Mesendoderm (in vitro differentiated cells): ENCODE results near the gene MAGEA2B.
"Not testable (repeated sequence)": the region's sequence is repeated elsewhere in the genome, so short reads cannot be mapped to it uniquely, and the experiment has no call there.

ENCODE experiments used
- DNase-seq: peaks from one replicate; pipeline ENCODE4 v3.0.0; 2013
- H2AK5ac ChIP-seq: 2 replicates; pipeline ENCODE4 v1.6.1; 2013; ENCODE audit warnings: low read length, inconsistent platforms
- H2BK120ac ChIP-seq: 2 replicates; pipeline ENCODE4 v1.6.1; 2013; ENCODE audit warnings: low read depth, mild to moderate bottlenecking, low read length, moderate library complexity, mixed read lengths
- H2BK15ac ChIP-seq: replicated peaks from 2 replicates; pipeline ENCODE4 v1.6.1; 2013; ENCODE audit warnings: low read depth, mild to moderate bottlenecking, moderate library complexity
- H2BK5ac ChIP-seq: 2 replicates; pipeline ENCODE4 v1.6.1; 2013; ENCODE audit warnings: low read length, inconsistent platforms
- H3K18ac ChIP-seq: 2 replicates; pipeline ENCODE4 v1.6.1; 2013; ENCODE audit warnings: mild to moderate bottlenecking, low read length, mixed read lengths
- H3K23ac ChIP-seq: one replicate; pipeline ENCODE4 v1.6.1; 2013; ENCODE audit warnings: low read length
- H3K27ac ChIP-seq: 2 replicates; pipeline ENCODE4 v1.5.1; 2013; ENCODE audit warnings: low read depth, mild to moderate bottlenecking, inconsistent platforms, low read length, moderate library complexity
- H3K27me3 ChIP-seq: 2 replicates; pipeline ENCODE4 v1.6.1; 2013; ENCODE audit warnings: low read length, control low read depth, mild to moderate bottlenecking, inconsistent platforms; ENCODE audit not compliant: insufficient read depth, poor library complexity
- H3K36me3 ChIP-seq: 2 replicates; pipeline ENCODE4 v1.6.1; 2013; ENCODE audit warnings: low read length, inconsistent platforms; ENCODE audit not compliant: control insufficient read depth, insufficient read depth
- H3K4ac ChIP-seq: one replicate; pipeline ENCODE4 v1.6.1; 2013; ENCODE audit warnings: low read depth, mild to moderate bottlenecking, low read length, moderate library complexity
- H3K4me1 ChIP-seq: 2 replicates; pipeline ENCODE4 v1.6.1; 2013; ENCODE audit warnings: low read depth, low read length, inconsistent platforms; ENCODE audit not compliant: control insufficient read depth
- H3K4me2 ChIP-seq: 2 replicates; pipeline ENCODE4 v1.6.1; 2013; ENCODE audit warnings: low read length
- H3K4me3 ChIP-seq: 2 replicates; pipeline ENCODE4 v1.5.1; 2013; ENCODE audit warnings: mild to moderate bottlenecking, low read length
- H3K56ac ChIP-seq: one replicate; pipeline ENCODE4 v1.6.1; 2013; ENCODE audit warnings: low read length
- H3K79me1 ChIP-seq: 2 replicates; pipeline ENCODE4 v1.6.1; 2013; ENCODE audit warnings: low read length, inconsistent platforms
- H3K79me2 ChIP-seq: 2 replicates; pipeline ENCODE4 v1.6.1; 2013; ENCODE audit warnings: mild to moderate bottlenecking, low read length; ENCODE audit not compliant: control insufficient read depth, insufficient read depth
- H3K9ac ChIP-seq: 2 replicates; pipeline ENCODE4 v1.6.1; 2013; ENCODE audit warnings: low read length, inconsistent platforms
- H4K5ac ChIP-seq: one replicate; pipeline ENCODE4 v1.6.1; 2013; ENCODE audit warnings: low read length
- H4K8ac ChIP-seq: one replicate; pipeline ENCODE4 v1.6.1; 2013; ENCODE audit warnings: low read depth, mild to moderate bottlenecking, control low read depth, low read length, moderate library complexity
- WGBS: extraction: QIAGEN DNeasy Blood & Tissue Kit; methylation state at CpG from one replicate; pipeline ENCODE4 v1.1.7; 2013; ENCODE audit warnings: low lambda C conversion rate, missing lambda C conversion rate; ENCODE audit not compliant: insufficient coverage; ENCODE audit errors: extremely low coverage; 5-methylcytosine and 5-hydroxymethylcytosine counted together

Gene MAGEA2B

DNA sequence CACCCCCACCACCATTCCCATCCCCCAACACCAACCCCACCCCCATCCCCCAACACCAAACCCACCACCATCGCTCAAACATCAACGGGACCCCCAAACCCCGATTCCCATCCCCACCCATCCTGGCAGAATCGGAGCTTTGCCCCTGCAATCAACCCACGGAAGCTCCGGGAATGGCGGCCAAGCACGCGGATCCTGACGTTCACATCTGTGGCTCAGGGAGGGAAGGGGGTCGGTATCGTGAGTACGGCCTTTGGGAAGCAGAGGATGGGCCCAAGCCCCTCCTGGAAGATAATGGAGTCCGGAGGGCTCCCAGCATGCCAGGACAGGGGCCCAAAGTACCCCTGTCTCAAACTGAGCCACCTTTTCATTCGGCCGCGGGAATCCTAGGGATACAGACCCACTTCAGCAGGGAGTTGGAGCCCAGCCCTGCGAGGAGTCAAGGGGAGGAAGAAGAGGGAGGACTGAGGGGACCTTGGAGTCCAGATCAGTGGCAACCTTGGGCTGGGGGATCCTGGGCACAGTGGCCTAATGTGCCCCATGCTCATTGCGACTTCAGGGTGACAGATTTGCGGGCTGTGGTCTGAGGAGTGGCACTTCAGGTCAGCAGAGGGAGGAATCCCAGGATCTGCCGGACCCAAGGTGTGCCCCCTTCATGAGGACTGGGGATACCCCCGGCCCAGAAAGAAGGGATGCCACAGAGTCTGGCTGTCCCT, 19.9 kb downstream of the MAGEA2B start:
- not testable (repeated sequence) for H2BK15ac ChIP-seq, H3K27me3 ChIP-seq, H3K18ac ChIP-seq, DNase-seq, H3K36me3 ChIP-seq, H2BK5ac ChIP-seq, H4K8ac ChIP-seq, H3K4me1 ChIP-seq, H3K9ac ChIP-seq, H3K4me2 ChIP-seq, H3K79me2 ChIP-seq, H2AK5ac ChIP-seq, H3K23ac ChIP-seq, H3K56ac ChIP-seq, H3K4me3 ChIP-seq, H4K5ac ChIP-seq, H3K4ac ChIP-seq, H3K79me1 ChIP-seq, H2BK120ac ChIP-seq, H3K27ac ChIP-seq
- no CpG with 5 or more reads among the region's 22 CpGs for WGBS

DNA sequence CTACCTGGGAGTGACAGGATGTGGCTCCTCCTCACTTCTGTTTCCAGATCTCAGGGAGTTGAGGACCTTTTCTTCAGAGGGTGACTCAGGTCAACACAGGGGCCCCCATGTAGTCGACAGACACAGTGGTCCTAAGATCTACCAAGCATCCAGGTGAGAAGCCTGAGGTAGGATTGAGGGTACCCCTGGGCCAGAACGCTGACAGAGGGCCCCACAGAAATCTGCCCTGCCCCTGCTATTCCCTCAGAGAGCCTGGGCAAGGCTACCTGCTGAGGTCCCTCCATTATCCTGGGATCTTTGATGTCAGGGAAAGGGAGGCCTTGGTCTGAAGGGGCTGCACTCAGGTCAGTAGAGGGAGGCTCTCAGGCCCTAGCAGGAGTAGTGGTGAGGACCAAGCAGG, 20.7 kb downstream of the MAGEA2B start:
- no peak overlapping the region for H3K4ac ChIP-seq
- H3K9ac ChIP-seq = no peak overlapping the region
- no CpG with 5 or more reads among the region's 2 CpGs for WGBS
- H3K23ac ChIP-seq = no peak overlapping the region
- no peaks in the 10 kb centered on the region for H3K36me3 ChIP-seq
- no peak overlapping the region for H2BK120ac ChIP-seq
- no peak overlapping the region for H3K27ac ChIP-seq
- H3K4me1 ChIP-seq = no peaks in the 10 kb centered on the region
- H3K4me2 ChIP-seq = no peak overlapping the region
- no peak for DNase-seq
- H3K4me3 ChIP-seq = no peak overlapping the region
- H2BK15ac ChIP-seq = no peak overlapping the region
- H3K27me3 ChIP-seq = no peaks in the 10 kb centered on the region
- H3K79me2 ChIP-seq = no peaks in the 10 kb centered on the region
- no peak overlapping the region for H3K18ac ChIP-seq
- H4K8ac ChIP-seq = no peak overlapping the region
- H3K79me1 ChIP-seq = no peaks in the 10 kb centered on the region
- H2AK5ac ChIP-seq = no peak overlapping the region
- H2BK5ac ChIP-seq = no peak overlapping the region
- no peak overlapping the region for H4K5ac ChIP-seq
- no peak overlapping the region for H3K56ac ChIP-seq

DNA sequence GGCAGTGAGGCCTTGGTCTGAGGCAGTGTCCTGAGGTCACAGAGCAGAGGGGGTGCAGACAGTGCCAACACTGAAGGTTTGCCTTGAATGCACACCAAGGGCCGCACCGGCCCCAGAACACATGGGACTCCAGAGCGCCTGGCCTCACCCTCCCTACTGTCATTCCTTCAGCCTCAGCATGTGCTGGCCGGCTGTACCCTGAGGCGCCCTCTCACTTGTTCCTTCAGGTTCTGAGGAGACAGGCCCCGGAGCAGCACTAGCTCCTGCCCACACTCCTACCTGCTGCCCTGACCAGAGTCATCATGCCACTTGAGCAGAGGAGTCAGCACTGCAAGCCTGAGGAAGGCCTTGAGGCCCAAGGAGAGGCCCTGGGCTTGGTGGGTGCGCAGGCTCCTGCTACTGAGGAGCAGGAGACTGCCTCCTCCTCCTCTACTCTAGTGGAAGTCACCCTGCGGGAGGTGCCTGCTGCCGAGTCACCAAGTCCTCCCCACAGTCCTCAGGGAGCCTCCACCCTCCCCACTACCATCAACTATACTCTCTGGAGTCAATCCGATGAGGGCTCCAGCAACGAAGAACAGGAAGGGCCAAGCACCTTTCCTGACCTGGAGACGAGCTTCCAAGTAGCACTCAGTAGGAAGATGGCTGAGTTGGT, 21.6 kb downstream of the MAGEA2B start:
- Histone ChIP-seq H3K4me1 (no peaks in the 10 kb centered on the region), H3K23ac (no peak overlapping the region), H3K9ac (no peak overlapping the region), H4K8ac (no peak overlapping the region), H3K36me3 (no peaks in the 10 kb centered on the region), H2AK5ac (no peak overlapping the region), H2BK5ac (no peak overlapping the region), H3K18ac (no peak overlapping the region), H3K4ac (no peak overlapping the region), H2BK15ac (no peak overlapping the region), H4K5ac (no peak overlapping the region), H3K79me2 (no peaks in the 10 kb centered on the region), H3K4me3 (no peak overlapping the region), H3K56ac (no peak overlapping the region), H3K79me1 (no peaks in the 10 kb centered on the region), H3K27ac (no peak overlapping the region), H3K4me2 (no peak overlapping the region), H3K27me3 (no peaks in the 10 kb centered on the region), H2BK120ac (no peak overlapping the region)
- WGBS = no CpG with 5 or more reads among the region's 12 CpGs
- DNase-seq = no peak

DNA sequence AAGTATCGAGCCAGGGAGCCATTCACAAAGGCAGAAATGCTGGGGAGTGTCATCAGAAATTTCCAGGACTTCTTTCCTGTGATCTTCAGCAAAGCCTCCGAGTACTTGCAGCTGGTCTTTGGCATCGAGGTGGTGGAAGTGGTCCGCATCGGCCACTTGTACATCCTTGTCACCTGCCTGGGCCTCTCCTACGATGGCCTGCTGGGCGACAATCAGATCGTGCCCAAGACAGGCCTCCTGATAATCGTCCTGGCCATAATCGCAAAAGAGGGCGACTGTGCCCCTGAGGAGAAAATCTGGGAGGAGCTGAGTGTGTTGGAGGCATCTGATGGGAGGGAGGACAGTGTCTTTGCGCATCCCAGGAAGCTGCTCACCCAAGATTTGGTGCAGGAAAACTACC, 22.1 kb downstream of the MAGEA2B start:
- not testable (repeated sequence) for DNase-seq, H3K79me2 ChIP-seq, H3K36me3 ChIP-seq, H3K9ac ChIP-seq, H3K4me3 ChIP-seq, H2BK120ac ChIP-seq, H3K18ac ChIP-seq, H2BK15ac ChIP-seq, H3K27me3 ChIP-seq, H2BK5ac ChIP-seq, H3K4me1 ChIP-seq, H3K56ac ChIP-seq, H4K8ac ChIP-seq, H3K4ac ChIP-seq, H2AK5ac ChIP-seq, H3K79me1 ChIP-seq, H3K27ac ChIP-seq, H3K4me2 ChIP-seq, H3K23ac ChIP-seq, H4K5ac ChIP-seq
- no CpG with 5 or more reads among the region's 12 CpGs for WGBS

DNA sequence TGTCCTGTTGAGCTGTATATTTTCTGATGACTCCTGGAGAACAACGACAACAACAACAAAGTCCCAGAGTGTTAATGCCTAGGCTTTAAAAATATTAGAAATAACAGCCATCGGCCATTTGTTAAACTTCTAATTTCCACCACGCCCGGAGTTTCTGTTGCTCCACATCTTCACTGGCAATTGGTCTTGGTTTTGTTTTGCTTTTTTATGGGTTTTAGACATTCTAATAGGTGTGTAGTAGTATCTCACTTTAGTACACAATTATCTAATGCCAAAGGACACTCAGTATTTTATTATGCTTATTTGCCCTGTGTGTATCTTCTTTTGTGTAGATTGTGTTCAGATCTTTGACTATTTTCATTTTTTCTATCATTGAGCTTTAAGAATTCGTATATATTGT, 24.1 kb downstream of the MAGEA2B start:
- H3K4me3 ChIP-seq = no peak overlapping the region
- no peaks in the 10 kb centered on the region for H3K4me1 ChIP-seq
- no peak overlapping the region for H2BK5ac ChIP-seq
- no peaks in the 10 kb centered on the region for H3K27me3 ChIP-seq
- H3K4ac ChIP-seq = no peak overlapping the region
- no peak overlapping the region for H2AK5ac ChIP-seq
- no peak overlapping the region for H4K5ac ChIP-seq
- no peak overlapping the region for H2BK120ac ChIP-seq
- no CpG with 5 or more reads among the region's 5 CpGs for WGBS
- no peak overlapping the region for H2BK15ac ChIP-seq
- no peak overlapping the region for H3K4me2 ChIP-seq
- no peaks in the 10 kb centered on the region for H3K36me3 ChIP-seq
- H3K27ac ChIP-seq = no peak overlapping the region
- H3K56ac ChIP-seq = no peak overlapping the region
- no peaks in the 10 kb centered on the region for H3K79me2 ChIP-seq
- no peak overlapping the region for H3K9ac ChIP-seq
- H3K23ac ChIP-seq = no peak overlapping the region
- no peaks in the 10 kb centered on the region for H3K79me1 ChIP-seq
- DNase-seq = no peak
- H4K8ac ChIP-seq = no peak overlapping the region
- H3K18ac ChIP-seq = no peak overlapping the region
